Measurements from ENCODE around the gene KRT80.

The KRT80 gene

GRCh38 chr12:52200781-52201450, 9.1 kb upstream of the KRT80 start:
- no peak for TF ChIP-seq CTCF (IDR thresholded peaks at IDR 0.05)
- H3K4me1 ChIP-seq (ENCODE audit: control insufficient read depth in 1 of 2, insufficient read depth in 1 of 2, low read depth in 1 of 2, low read length in 1 of 2): peaks cover 61 to 75% of the 10 kb centered on the region in 2 experiments
- H3K4me3 ChIP-seq (ENCODE audit: low read depth in 1 of 2, low read length in 1 of 2): no peak overlapping the region

GRCh38 chr12:52200086-52200780, 8.4 kb upstream of the KRT80 start:
- Histone ChIP-seq H3K9me3 (no peaks in the 10 kb centered on the region), H3K27ac (peak overlapping the region; percentile 83), H3K36me3 (no peaks in the 10 kb centered on the region), H3K4me3 (ENCODE audit: low read depth in 1 of 2, low read length in 1 of 2) (no peak overlapping the region), H3K27me3 (no peaks in the 10 kb centered on the region), H3K4me1 (ENCODE audit: control insufficient read depth in 1 of 2, insufficient read depth in 1 of 2, low read depth in 1 of 2, low read length in 1 of 2) (peaks cover 61 to 75% of the 10 kb centered on the region in 2 experiments)
- TF ChIP-seq CTCF (IDR thresholded peaks at IDR 0.05): no peak

More at GRCh38 chr12:52200781-52201450, 9.1 kb upstream of the KRT80 start:
- Histone ChIP-seq H3K27ac (no peak overlapping the region), H3K36me3 (no peaks in the 10 kb centered on the region), H3K9me3 (no peaks in the 10 kb centered on the region), H3K27me3 (no peaks in the 10 kb centered on the region)

- TF ChIP-seq CTCF (IDR thresholded peaks at IDR 0.05): no peak
- H3K4me1 ChIP-seq (ENCODE audit: control insufficient read depth in 1 of 2, insufficient read depth in 1 of 2, low read depth in 1 of 2, low read length in 1 of 2): peaks cover 61 to 75% of the 10 kb centered on the region in 2 experiments
These were observed 7.6 kb upstream of the KRT80 start for GRCh38 chr12:52199294-52199919.

GRCh38 chr12:52198454-52199215, 6.8 kb upstream of the KRT80 start:
- Histone ChIP-seq H3K36me3 (no peaks in the 10 kb centered on the region), H3K27ac (peak overlapping the region; percentile 83), H3K4me1 (ENCODE audit: control insufficient read depth in 1 of 2, insufficient read depth in 1 of 2, low read depth in 1 of 2, low read length in 1 of 2) (peaks cover 55 to 69% of the 10 kb centered on the region in 2 experiments), H3K9me3 (no peaks in the 10 kb centered on the region), H3K4me3 (ENCODE audit: low read depth in 1 of 2, low read length in 1 of 2) (peak overlapping the region; percentile 8 to 11), H3K27me3 (no peaks in the 10 kb centered on the region)
- no peak for TF ChIP-seq CTCF (IDR thresholded peaks at IDR 0.05)

More at GRCh38 chr12:52199294-52199919, 7.6 kb upstream of the KRT80 start:
- Histone ChIP-seq H3K9me3 (no peaks in the 10 kb centered on the region), H3K36me3 (no peaks in the 10 kb centered on the region), H3K4me3 (ENCODE audit: low read depth in 1 of 2, low read length in 1 of 2) (no peak overlapping the region), H3K27ac (peak overlapping the region; percentile 83), H3K27me3 (no peaks in the 10 kb centered on the region)

Data from neutrophil (primary cell).